HG03460 (cell line): ENCODE measurements around the gene CLSTN2.

Source experiments
- ATAC-seq: cut with Tn5 transposase; IDR thresholded peaks from one replicate; pipeline ENCODE4 v1.9.1; 2021; ENCODE audit not compliant: unreplicated experiment

Gene CLSTN2

GRCh38 chr3:140051019-140051957 is 116.3 kb downstream of the CLSTN2 start:
- ATAC-seq = no peak

- no peak for ATAC-seq
Measured at GRCh38 chr3:140052771-140053702, 118.1 kb downstream of the CLSTN2 start.

DNA sequence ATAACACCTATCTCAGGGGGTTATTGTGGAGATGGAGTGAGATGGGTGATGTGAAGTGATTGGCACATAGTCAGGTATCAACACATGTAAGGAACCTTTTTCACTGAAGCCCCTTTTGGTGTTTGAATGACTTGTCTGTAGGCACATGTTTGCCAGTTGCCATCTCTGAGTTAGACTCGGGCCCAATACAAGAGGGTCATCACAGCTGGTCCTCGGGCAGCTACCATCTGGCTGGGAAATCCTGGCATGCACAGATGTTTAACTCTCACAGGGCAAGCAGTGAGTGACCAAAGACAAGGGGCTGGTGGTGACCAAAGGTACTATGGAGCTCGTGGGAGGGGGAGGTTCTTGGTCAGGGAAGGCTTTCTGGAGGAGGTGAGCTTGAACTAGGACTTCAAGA is 118.8 kb downstream of the CLSTN2 start:
- no peak for ATAC-seq

DNA sequence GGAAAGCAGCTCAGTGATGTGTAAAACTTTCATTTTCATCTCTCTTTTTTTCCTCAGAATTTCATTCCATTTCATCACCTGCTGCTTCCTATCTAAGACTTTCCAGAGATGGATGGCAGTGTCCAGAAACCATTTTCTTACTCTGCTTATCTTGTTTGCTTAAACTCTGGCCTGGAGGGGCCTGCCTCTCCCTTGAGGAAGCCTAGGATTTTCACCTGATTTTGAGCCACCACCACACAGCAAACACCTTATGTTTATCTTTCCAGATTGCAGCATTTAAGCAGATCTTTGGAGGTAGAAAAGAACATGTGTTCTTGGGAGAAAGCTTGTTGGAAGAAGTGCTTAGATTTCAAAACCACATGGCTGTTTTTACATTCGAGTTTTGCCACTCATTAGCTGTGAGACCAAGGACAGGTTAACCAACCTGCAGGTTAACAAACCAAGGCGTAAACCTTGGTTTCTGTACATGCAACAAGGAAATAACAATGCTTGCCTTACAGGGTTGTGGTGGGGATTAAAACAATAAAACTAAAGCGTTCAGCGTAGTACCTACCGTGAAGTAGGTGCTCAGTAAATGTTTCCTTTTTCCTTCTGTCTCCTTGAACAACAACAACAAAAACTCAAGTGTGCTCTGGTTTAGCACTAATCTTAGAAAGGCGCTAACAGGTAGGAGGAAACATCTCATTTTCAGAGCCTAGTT is 120.3 kb downstream of the CLSTN2 start:
- no peak for ATAC-seq

- no peak for ATAC-seq
Measured at GRCh38 chr3:140056047-140056446, 121.1 kb downstream of the CLSTN2 start.

GRCh38 chr3:140061211-140061610 is 126.2 kb downstream of the CLSTN2 start:
- no peak for ATAC-seq

GRCh38 chr3:140062461-140062860 is 127.5 kb downstream of the CLSTN2 start:
- ATAC-seq = no peak

DNA sequence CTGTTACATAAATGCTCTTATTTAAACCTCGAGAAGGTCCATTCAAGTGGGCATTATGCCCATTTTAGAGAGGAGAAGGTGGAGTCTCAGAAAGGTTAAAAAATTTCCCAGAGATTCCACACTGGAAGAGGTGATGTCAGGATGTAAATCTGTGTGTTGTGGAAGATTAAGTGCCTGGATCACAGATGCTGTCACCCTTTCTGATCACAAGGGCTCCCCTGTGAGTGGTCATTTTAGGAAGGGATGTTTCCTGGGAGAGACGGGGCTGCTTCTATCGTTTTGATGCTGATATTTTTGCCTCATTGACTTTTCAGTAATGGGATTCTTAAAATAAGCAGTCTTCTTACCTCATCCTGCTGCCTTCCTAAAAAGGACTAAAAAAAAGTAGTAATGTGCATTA is 132.5 kb downstream of the CLSTN2 start:
- no peak for ATAC-seq

- no peak for ATAC-seq
Measured at GRCh38 chr3:140068494-140069017, 133.6 kb downstream of the CLSTN2 start.

DNA sequence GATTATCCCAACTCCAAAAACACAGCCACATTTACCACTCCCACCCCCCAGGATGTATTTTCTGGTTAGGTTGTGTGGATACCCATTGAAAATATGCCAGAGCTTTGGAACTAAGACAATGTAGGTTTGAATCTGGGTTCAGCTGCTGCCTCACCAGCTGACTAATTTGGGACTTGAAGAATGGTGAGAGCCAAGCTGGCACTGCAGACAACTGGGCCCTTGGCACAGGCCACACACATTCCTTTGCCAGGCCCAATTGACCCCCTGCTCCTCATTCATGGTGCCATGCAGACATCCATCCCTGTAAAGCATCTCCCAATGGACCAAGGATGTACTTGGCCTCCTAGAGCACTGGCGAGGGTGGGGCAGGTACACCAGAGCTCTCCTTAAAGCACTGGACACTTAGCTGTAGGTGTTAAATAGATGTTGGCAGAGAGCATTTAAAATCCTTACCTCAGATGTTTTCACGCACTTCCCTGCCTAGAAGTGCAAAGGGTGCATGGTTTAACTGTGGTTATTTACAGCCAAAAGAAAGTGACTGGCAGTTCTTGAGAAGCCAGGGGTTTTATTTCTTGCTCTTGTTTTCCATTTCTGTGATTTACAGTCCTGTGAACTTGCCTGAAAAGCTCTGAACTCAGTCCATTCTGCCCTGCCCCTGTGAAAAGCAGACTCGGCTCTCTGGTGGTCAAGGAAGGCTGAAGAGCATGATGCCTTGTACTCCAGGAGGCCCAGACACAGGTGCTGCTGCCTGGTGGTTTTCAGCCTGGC is 138.5 kb downstream of the CLSTN2 start:
- no peak for ATAC-seq

DNA sequence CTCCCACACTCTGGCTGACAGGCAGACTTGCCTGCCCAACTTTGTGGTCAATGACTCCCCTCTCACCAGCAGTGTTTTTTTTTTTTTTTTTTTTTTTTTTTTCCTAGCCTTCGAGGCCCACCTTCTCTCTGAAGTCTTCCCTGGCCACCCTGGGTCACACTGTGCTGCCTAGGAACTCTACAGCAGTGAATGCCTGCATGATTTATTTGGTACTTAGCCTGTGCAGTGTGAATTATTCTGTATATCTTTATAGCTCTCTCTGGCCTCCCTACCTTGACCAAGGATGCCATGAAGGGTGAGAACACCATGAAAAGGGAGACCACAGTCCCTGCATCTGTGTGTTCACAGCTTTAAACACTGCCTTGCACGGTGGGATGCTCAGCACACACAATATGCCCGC is 141.6 kb downstream of the CLSTN2 start:
- ATAC-seq = no peak

DNA sequence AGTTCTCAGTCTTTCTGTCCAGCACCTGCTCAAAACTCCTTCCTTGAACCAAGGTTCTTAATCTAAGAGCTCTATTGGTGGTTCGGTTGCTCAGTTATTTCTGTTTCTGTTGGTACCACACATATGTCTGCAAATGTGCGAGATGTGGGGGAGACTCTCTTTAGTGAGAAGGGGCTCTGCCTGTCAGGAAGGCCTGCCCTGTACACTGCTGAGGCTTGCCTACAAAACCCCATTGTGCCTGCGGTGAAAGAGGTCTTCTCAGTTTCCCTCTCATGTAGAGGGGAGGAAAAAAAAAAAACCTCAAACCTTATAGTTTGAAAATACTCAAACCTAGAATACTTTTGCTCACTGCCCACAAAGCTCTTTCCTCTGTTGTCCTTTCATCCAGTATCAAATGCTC is 142.4 kb downstream of the CLSTN2 start:
- ATAC-seq = no peak

DNA sequence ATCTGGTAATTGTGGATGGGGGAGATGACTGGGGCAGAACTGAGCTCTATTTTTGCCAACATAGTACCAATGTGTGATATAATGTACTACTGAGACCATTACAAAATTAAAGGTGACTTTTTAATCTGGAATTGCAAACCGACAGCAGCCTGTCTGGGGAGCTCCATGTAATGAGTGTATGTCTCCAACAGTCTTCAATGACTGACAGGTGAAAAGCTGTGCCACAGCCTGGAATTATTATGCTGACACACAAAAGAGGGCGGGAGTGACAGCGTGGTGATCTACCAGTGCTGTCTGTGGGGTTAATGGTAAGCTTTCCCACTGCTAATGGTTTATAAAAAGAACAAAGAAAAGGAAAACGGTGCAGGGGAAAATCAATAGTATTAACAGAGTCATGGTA is 143.4 kb downstream of the CLSTN2 start:
- ATAC-seq = no peak

DNA sequence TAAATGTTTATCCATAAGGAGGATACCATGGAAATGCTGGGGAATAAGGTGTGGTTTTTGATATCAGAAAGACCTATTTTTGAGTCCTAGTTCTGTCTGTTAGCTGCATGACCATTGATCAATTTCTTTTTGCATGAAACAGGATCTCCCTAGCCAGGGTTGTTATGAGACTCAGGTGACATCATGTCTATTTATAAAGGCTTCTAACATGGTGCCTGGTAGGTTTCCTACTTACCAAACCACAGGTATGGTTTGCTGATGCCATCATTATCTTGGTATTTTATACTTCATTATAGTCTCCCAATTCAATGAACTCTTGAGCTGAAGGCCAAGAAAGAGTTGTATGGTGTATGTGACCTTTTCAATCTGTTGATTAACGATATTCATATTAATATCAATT is 144.0 kb downstream of the CLSTN2 start:
- no peak for ATAC-seq

DNA sequence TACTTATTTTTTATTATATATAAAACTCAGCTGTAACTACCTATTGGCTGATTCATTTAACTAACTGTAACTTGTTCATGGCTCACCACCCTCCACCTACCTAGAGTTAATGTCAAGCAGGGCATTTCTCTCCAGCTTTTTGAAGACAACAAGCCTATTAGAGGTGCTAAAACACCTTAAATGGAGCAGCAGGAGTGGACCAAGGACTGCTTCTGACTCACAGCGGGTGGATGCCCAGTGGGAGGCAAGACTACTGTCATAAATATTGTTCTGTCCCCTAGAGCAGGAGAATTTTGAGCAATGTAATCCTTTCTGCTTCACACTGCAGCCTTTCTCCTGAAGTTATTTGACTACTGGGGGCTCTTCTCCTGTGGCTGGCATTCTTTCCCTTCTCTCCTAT is 146.9 kb downstream of the CLSTN2 start:
- ATAC-seq = no peak

DNA sequence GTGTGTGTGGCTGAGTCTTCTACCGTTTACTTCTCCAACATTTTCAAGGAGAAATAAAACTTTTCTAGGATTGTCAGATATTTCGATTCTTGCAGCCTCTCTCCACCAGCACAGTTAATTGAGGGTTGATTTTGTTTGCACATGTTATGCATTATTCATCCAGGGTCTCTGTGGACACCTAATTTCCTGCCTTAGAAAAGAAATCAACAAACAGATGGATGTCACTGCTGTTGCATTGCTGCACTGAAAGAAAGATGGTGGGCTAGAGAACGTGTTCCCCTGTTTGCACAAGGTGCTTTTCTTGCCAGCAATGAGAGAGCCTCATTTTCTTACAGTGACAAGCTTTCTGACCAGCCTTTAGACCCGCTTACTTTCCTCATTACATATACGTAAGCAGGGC is 150.0 kb downstream of the CLSTN2 start:
- ATAC-seq = no peak

DNA sequence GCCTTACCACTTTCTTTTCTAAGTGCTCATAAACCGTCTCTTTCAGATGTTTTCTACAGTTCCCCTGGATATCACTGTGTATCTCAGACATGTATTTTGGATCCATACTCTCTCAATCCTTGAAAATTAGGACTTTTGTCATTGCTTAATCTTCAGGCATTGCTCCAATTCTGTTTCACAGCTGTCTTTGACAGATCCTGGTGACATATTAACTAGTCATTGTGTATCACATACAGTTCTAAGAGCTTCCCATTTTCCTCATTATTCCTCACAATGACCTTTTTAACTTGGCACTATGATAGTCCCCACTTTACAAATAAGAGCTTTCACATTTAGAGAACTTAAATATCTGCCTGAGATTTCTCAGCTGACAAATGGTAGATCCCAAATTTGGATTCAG is 151.7 kb downstream of the CLSTN2 start:
- ATAC-seq = no peak

DNA sequence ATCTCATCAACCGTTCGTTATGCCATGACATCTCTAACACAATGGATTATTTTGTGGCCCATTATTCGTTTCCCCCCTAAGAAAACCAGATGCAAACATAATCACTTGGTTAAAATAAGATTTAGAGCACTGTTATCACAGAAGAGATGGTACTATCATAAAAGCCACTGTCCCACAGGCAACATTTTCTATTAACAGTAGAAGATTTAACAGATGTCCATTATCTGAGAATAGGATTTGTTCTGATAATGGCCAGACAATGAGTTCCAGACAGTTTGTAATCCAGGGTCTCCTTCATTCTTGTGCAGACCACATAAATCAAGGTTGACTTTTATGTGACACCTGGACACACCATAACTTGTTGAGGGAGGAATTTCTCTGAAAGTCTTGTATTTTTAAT is 153.1 kb downstream of the CLSTN2 start:
- no peak for ATAC-seq

- no peak for ATAC-seq
Measured at GRCh38 chr3:140088513-140088912, 153.5 kb downstream of the CLSTN2 start.

DNA sequence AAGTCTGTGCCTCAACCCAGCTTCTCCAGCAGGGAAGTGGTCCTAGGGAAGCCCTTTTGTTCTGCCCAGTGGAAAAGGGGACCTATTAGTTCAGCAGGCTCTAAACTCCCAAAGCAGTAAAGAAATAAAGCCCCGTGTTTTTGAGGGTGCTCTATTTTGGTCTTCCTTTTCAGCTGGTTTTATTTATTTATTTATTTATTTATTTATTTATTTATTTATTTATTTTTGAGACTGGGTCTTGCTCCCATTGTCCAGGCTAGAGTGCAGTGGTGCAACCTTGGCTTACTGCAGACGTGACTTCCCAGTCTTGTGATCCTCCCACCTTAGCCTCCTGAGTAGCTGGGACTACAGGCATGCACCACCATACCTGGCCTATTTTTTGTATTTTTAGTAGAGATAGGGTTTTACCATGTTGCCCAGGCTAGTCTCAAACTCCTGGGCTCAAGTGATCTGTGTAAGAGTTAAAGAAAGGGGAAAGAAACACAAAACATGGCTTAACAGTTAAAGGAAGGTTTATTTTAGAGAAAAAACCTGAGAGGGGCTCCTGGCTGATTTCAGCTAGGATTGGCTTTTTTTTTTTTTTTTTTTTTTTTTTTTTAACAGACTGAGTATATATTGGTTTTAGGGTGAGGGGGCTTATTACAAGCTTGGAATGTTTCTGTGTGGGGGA is 154.6 kb downstream of the CLSTN2 start:
- no peak for ATAC-seq
